ENCODE results near the gene TOR4A. TPM values are rescaled to one million over a fixed set of nuclear protein-coding genes. Genes with fewer than 3 reads are reported as not detected.

TOR4A gene
- total and polyA plus RNA-seq, 10 of the 15 experiments (the other 5 are each of a cell fraction or from before 2014, with no cell fraction given): 2.0 to 19.9 (median 3.7) TPM

- ChIA-PET RAD21 (ENCODE audit: unreplicated experiment) (interaction anchor here (0.5 to 2.2 kb wide), 9 partner anchors 13 to 343 kb away, joined by 3 to 13 read pairs (median 3); partner anchors contain the start of genes TOR4A and TUBB4B), POLR2A (interaction anchor here (0.8 to 6.2 kb wide), 8 partner anchors 12 to 168 kb away, joined by 3 to 112 read pairs (median 6); partner anchors contain the start of genes MAN1B1 and TUBB4B), SMC1A (ENCODE audit: uncharacterized antibody, unreplicated experiment) (no interaction called here), CTCF (interaction anchor here (0.6 to 1.7 kb wide), 6 partner anchors 10 to 195 kb away, joined by 3 to 7 read pairs (median 4); partner anchors contain the start of gene TUBB4B)
- Histone ChIP-seq H3K4me1 (ENCODE audit: control insufficient read depth, insufficient read depth, low read length) (peaks cover 14% of the 10 kb centered on the region), H3K27ac (ENCODE audit: control insufficient read depth, insufficient read depth) (peak within 1 kb of the TSS; percentile 77), H3K4me3 (peak within 1 kb of the TSS; percentile 93), H2AFZ (ENCODE audit: control insufficient read depth, low read depth, low read length) (peak within 1 kb of the TSS; percentile 93), H3K79me2 (ENCODE audit: control insufficient read depth, insufficient read depth, low read length) (peaks cover 18% of the 10 kb centered on the region), H3K9me3 (replicated peaks; ENCODE audit: control insufficient read depth, insufficient read depth, low read length) (no peaks in the 10 kb centered on the region), H3K27me3 (replicated peaks in 1 of 2; ENCODE audit: control insufficient read depth in 2 of 2, insufficient read depth in 2 of 2, low read length in 1 of 2) (no peaks in the 10 kb centered on the region), H3K4me2 (ENCODE audit: control insufficient read depth, insufficient read depth) (peak within 1 kb of the TSS; percentile 99), H3K9ac (ENCODE audit: control insufficient read depth, insufficient read depth, low read length) (peak within 1 kb of the TSS; percentile 74), H4K20me1 (ENCODE audit: control insufficient read depth, insufficient read depth) (no peaks in the 10 kb centered on the region), H3K36me3 (ENCODE audit: control insufficient read depth in 2 of 2, insufficient read depth in 2 of 2, low read length in 1 of 2) (peaks cover 2 to 8% of the 10 kb centered on the region in 2 experiments; a peak in 3 of 4 replicates)
- ATAC-seq (peak; percentile 83), DNase-seq (ENCODE audit: low read depth, low spot score) (peak; percentile 46), FAIRE-seq (no peak)
- WGBS (ENCODE audit: insufficient coverage, insufficient replicate concordance, low lambda C conversion rate, missing lambda C conversion rate): 1% methylated on average over 80 of the region's 105 CpGs
- no TSS peak for BruUV-seq (replicated peaks)
- in situ Hi-C loops (cut with MboI): no loop called here
- intact Hi-C loops (cut with micrococcal nuclease; ENCODE audit: unreplicated experiment): no loop called here
- TF ChIP-seq HDAC6 (IDR thresholded peaks at IDR 0.05; ENCODE audit: unreplicated experiment) (no peak), USF2 (IDR thresholded peaks at IDR 0.05; ENCODE audit: borderline replicate concordance, low read depth, low read length) (no peak), ZNF217 (IDR thresholded peaks at IDR 0.05) (peak; percentile 73; the same call in 1 of the 2 replicates), SREBF1 (IDR thresholded peaks at IDR 0.05; ENCODE audit: low read length) (0 out of 2 replicates have a peak, but pooled peaks have one; percentile 37), KDM1A (IDR thresholded peaks at IDR 0.05; ENCODE audit: borderline replicate concordance) (no peak), RFX5 (IDR thresholded peaks at IDR 0.05; ENCODE audit: low read depth, low read length) (no peak), FOS (IDR thresholded peaks at IDR 0.05; ENCODE audit: borderline replicate concordance, extremely low read depth, insufficient read length) (no peak), NBN (IDR thresholded peaks at IDR 0.05) (no peak), MLLT1 (IDR thresholded peaks at IDR 0.05) (no peak), SMAD1 (IDR thresholded peaks at IDR 0.05; ENCODE audit: low read depth, partially characterized antibody) (no peak), ESRRA (IDR thresholded peaks at IDR 0.05; ENCODE audit: low read length) (no peak), IKZF1 (conservative IDR thresholded peaks at IDR 0.05) (peak; percentile 98), ZNF687 (IDR thresholded peaks at IDR 0.05) (0 out of 2 replicates have a peak, but pooled peaks have one; percentile 65), CBX5 (IDR thresholded peaks at IDR 0.05; ENCODE audit: low read depth) (no peak), STAT3 (IDR thresholded peaks at IDR 0.05; ENCODE audit: low read depth, low read length) (no peak), RBBP5 (conservative IDR thresholded peaks at IDR 0.05) (no peak), JUNB (IDR thresholded peaks at IDR 0.05) (no peak), BACH1 (IDR thresholded peaks at IDR 0.05; ENCODE audit: borderline replicate concordance) (peak; percentile 88), CREM (IDR thresholded peaks at IDR 0.05; ENCODE audit: low read depth) (no peak)
Observed at GRCh38 chr9:137254624-137255447, 22.7 kb upstream of the TOR4A start, which contains the start of gene NELFB. Gene NELFB, plus strand, starts transcription at chr9:137255327.

Data from GM12878 (cell line).